ENCODE measurements around the gene OR2L8.
A peak's percentile ranks its signal among the peaks of the same experiment; 100 is the strongest.
"Not testable (repeated sequence)": the region's sequence is repeated elsewhere in the genome, so short reads cannot be mapped to it uniquely, and the experiment has no call there.

Gene OR2L8

DNA sequence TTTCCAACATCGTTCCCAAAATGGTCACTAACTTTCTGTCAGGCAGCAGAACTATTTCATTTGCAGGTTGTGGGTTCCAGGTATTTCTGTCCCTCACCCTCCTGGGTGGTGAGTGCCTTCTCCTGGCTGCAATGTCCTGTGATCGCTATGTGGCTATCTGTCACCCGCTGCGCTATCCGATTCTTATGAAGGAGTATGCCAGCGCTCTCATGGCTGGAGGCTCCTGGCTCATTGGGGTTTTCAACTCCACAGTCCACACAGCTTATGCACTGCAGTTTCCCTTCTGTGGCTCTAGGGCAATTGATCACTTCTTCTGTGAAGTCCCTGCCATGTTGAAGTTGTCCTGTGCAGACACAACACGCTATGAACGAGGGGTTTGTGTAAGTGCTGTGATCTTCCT, 14.7 kb upstream of the OR2L8 start (continued):
- TF ChIP-seq ZNF777 (tag by site-specific recombination; IDR thresholded peaks at IDR 0.05; ENCODE audit: borderline replicate concordance) = no peak

DNA sequence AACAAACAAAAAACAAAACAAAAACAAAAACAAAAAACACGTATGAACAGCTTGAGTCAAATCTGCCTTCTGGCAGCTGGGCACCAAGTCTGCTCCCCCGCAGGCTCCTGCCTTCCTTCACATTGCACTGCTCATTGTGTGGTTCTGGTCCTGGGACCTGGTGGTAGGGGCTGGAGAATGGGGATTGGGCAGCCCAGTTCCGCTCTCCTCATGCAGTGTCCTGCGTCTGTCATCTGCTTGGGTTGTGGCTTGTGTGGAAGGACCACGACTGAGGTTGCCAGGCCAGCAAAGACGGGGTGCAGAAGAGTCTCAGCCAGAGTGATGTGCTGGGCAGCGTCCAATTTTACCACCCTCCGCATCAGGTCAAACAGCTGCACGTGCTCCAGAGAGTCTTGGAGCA, 12.9 kb upstream of the OR2L8 start:
- no peak overlapping the region for H3K4me3 ChIP-seq (ENCODE audit: low read depth, low read length)
- TF ChIP-seq ZNF776 (tag by site-specific recombination; IDR thresholded peaks at IDR 0.05; ENCODE audit: borderline replicate concordance) = no peak
- no peak for TF ChIP-seq ZEB2 (tag by site-specific recombination; IDR thresholded peaks at IDR 0.05)
- H3K27ac ChIP-seq (ENCODE audit: extremely low read depth, low read depth, low read length) = no peak overlapping the region
- no peaks in the 10 kb centered on the region for H3K9me3 ChIP-seq (ENCODE audit: control insufficient read depth, insufficient read depth, low read depth, low read length)
- no peaks in the 10 kb centered on the region for H3K36me3 ChIP-seq (ENCODE audit: control insufficient read depth in 2 of 2, insufficient read depth in 1 of 2, low read length in 2 of 2)
- no peaks in the 10 kb centered on the region for H3K4me1 ChIP-seq (ENCODE audit: control insufficient read depth, insufficient read depth, low read length)
- CTCF ChIA-PET = no interaction called here
- POLR2A ChIA-PET = no interaction called here

DNA sequence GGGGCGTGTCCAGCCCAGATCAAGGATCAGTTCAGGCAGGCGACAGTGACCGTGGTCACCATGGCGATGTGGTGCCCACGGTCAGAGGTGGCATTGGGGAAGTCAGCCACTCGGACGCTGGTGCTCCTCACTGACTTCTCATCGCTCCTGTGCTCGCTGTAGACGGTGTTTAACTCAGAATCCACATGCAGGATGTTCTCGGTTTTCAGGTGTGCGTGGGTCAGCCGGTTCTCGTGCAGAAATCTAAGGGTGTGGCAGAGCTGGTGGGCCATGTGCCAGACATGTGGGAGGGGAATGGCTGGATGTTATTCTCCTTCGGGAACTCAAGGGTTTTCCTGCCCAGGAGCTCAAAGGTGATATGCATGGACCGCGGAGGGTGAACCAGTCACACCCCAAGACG, 12.2 kb upstream of the OR2L8 start:
- Histone ChIP-seq H3K4me1 (ENCODE audit: control insufficient read depth, insufficient read depth, low read length) (no peaks in the 10 kb centered on the region), H3K36me3 (ENCODE audit: control insufficient read depth in 2 of 2, insufficient read depth in 1 of 2, low read length in 2 of 2) (no peaks in the 10 kb centered on the region), H3K27ac (ENCODE audit: extremely low read depth, low read depth, low read length) (no peak overlapping the region), H3K9me3 (ENCODE audit: control insufficient read depth, insufficient read depth, low read depth, low read length) (no peaks in the 10 kb centered on the region), H3K4me3 (ENCODE audit: low read depth, low read length) (no peak overlapping the region)
- ChIA-PET POLR2A (no interaction called here), CTCF (interaction anchor here (0.6 kb wide), 1 partner anchor 37 kb away, joined by 3 read pairs; no protein-coding TSS in a partner anchor)
- TF ChIP-seq ZNF514 (tag by site-specific recombination; IDR thresholded peaks at IDR 0.05) = no peak
- no peak for TF ChIP-seq ZNF416 (tag by site-specific recombination; IDR thresholded peaks at IDR 0.05)
- TF ChIP-seq ZBTB1 (tag by site-specific recombination; IDR thresholded peaks at IDR 0.05) = no peak
- TF ChIP-seq ZNF155 (tag by site-specific recombination; IDR thresholded peaks at IDR 0.05) = no peak
- TF ChIP-seq PRDM1 (tag by site-specific recombination; IDR thresholded peaks at IDR 0.05) = no peak
- TF ChIP-seq ZNF248 (tag by site-specific recombination; IDR thresholded peaks at IDR 0.05) = no peak
- no peak for TF ChIP-seq ZNF423 (tag by site-specific recombination; IDR thresholded peaks at IDR 0.05)
- no peak for TF ChIP-seq ZNF112 (tag by site-specific recombination; IDR thresholded peaks at IDR 0.05)
- TF ChIP-seq MZF1 (tag by site-specific recombination; IDR thresholded peaks at IDR 0.05; ENCODE audit: borderline replicate concordance) = no peak
- no peak for TF ChIP-seq ZNF157 (tag by site-specific recombination; IDR thresholded peaks at IDR 0.05)
- TF ChIP-seq ZNF16 (tag by site-specific recombination; IDR thresholded peaks at IDR 0.05; ENCODE audit: low read depth) = no peak

DNA sequence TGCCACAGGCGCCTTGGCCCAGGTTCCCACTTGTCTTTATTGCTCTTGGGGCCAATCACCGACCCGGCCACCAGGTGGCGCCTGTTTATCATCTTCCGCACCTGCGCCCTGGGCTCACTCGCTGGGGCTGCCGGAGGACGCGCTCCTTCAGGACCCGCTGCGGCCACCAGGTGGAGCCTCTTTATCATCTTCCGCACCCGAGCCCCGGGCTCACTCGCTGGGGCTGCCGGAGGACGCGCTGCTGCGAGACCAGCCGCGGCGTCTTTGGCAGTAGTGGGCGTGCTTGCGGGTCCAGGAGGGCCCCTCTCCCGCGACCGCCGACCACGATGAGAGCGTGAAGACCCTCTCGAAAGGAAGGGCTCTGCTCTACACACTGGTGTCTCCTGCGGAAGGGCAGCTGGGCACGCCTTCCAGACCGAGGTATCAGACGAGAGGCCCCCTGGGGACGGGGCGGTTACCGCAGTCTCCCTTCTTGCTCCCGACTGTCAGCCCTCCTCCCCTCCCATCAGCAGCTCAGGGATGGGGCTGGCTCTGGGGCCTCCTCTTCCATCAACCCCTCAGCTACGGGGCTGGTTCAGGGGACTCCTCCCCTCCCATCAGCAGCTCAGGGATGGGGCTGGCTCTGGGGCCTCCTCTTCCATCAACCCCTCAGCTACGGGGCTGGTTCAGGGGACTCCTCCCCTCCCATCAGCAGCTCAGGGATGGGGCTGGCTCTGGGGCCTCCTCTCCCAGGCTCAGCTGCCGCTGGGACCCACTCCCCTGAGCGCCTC, 11.5 kb upstream of the OR2L8 start:
- TF ChIP-seq, protein P1, sequence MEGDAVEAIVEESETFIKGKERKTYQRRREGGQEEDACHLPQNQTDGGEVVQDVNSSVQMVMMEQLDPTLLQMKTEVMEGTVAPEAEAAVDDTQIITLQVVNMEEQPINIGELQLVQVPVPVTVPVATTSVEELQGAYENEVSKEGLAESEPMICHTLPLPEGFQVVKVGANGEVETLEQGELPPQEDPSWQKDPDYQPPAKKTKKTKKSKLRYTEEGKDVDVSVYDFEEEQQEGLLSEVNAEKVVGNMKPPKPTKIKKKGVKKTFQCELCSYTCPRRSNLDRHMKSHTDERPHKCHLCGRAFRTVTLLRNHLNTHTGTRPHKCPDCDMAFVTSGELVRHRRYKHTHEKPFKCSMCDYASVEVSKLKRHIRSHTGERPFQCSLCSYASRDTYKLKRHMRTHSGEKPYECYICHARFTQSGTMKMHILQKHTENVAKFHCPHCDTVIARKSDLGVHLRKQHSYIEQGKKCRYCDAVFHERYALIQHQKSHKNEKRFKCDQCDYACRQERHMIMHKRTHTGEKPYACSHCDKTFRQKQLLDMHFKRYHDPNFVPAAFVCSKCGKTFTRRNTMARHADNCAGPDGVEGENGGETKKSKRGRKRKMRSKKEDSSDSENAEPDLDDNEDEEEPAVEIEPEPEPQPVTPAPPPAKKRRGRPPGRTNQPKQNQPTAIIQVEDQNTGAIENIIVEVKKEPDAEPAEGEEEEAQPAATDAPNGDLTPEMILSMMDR (tag by site-specific recombination; IDR thresholded peaks at IDR 0.05) = peak; percentile 50
- peak; percentile 17; the same call in 1 of the 2 replicates for TF ChIP-seq ZIC2 (tag by site-specific recombination; IDR thresholded peaks at IDR 0.05)
- TF ChIP-seq ZNF341 (tag by site-specific recombination; IDR thresholded peaks at IDR 0.05; ENCODE audit: low read depth) = peak; percentile 18; the same call in 1 of the 2 replicates
- peak; percentile 25; the same call in 1 of the 2 replicates for TF ChIP-seq ZBTB20 (tag by site-specific recombination; IDR thresholded peaks at IDR 0.05)
- TF ChIP-seq GLIS1 (tag by site-specific recombination; IDR thresholded peaks at IDR 0.05) = peak; percentile 33; the same call in 1 of the 2 replicates
- peak; percentile 47 for TF ChIP-seq ZNF654 (tag by site-specific recombination; IDR thresholded peaks at IDR 0.05; ENCODE audit: low read depth)
- TF ChIP-seq ZNF600 (tag by site-specific recombination; IDR thresholded peaks at IDR 0.05) = 0 out of 2 replicates have a peak, but pooled peaks have one; percentile 29
- TF ChIP-seq ZNF335 (tag by site-specific recombination; conservative IDR thresholded peaks at IDR 0.05) = peak; percentile 45; the same call in 1 of the 2 replicates
- TF ChIP-seq, protein P2, sequence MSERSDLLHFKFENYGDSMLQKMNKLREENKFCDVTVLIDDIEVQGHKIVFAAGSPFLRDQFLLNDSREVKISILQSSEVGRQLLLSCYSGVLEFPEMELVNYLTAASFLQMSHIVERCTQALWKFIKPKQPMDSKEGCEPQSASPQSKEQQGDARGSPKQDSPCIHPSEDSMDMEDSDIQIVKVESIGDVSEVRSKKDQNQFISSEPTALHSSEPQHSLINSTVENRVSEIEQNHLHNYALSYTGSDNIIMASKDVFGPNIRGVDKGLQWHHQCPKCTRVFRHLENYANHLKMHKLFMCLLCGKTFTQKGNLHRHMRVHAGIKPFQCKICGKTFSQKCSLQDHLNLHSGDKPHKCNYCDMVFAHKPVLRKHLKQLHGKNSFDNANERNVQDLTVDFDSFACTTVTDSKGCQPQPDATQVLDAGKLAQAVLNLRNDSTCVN (tag by site-specific recombination; optimal IDR thresholded peaks at IDR 0.05) = peak; percentile 38
- H3K4me1 ChIP-seq (ENCODE audit: control insufficient read depth, insufficient read depth, low read length); POLR2A ChIA-PET; H3K27ac ChIP-seq (ENCODE audit: extremely low read depth, low read depth, low read length); H3K9me3 ChIP-seq (ENCODE audit: control insufficient read depth, insufficient read depth, low read depth, low read length); H3K36me3 ChIP-seq (ENCODE audit: control insufficient read depth in 2 of 2, insufficient read depth in 1 of 2, low read length in 2 of 2): not testable (repeated sequence)
- CTCF ChIA-PET = interaction anchor here (0.6 to 0.9 kb wide), 7 partner anchors 34 to 261 kb away, joined by 3 to 6 read pairs (median 3); no protein-coding TSS in a partner anchor
- peak overlapping the region; percentile 50 for H3K4me3 ChIP-seq (ENCODE audit: low read depth, low read length)
